ENCODE results near the gene THG1L.

Gene THG1L

DNA sequence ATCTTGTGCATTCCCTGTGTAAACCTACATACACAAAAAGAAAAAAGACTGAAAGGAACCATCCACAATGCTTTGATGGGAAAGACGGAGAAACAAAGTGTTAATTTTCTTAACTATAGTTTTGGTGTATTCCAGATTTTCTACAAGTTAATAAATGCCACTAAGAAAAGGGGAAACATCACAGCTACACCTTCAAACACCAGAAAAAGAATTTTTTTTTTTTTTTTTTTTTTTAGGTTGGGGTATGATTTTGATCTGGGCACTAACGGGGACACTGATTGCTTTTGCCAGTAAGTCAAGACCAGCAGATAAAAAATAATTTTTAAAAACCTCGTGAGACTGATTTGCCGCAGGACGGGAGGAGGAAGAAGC is 334 bp upstream of the THG1L start:
- TF ChIP-seq NFIC (IDR thresholded peaks at IDR 0.05) = no peak
- no peak for TF ChIP-seq TAF1 (IDR thresholded peaks at IDR 0.05; ENCODE audit: low read depth)
- no peak for TF ChIP-seq USF1 (IDR thresholded peaks at IDR 0.05)
- no peak for TF ChIP-seq RAD21 (IDR thresholded peaks at IDR 0.05; ENCODE audit: low read depth)
- TF ChIP-seq CREB1 (IDR thresholded peaks at IDR 0.05; ENCODE audit: low read depth) = no peak
- no peak for TF ChIP-seq FOXM1 (IDR thresholded peaks at IDR 0.05; ENCODE audit: borderline replicate concordance, low read depth)
- TF ChIP-seq CEBPB (IDR thresholded peaks at IDR 0.05) = no peak

- TF ChIP-seq ZBTB7A (IDR thresholded peaks at IDR 0.05; ENCODE audit: low read depth) = no peak
- TF ChIP-seq YY1 (IDR thresholded peaks at IDR 0.05; ENCODE audit: low read depth) = no peak
- TF ChIP-seq EGR1 (IDR thresholded peaks at IDR 0.05) = no peak
- TF ChIP-seq CREB1 (IDR thresholded peaks at IDR 0.05; ENCODE audit: low read depth) = no peak
- no peak for TF ChIP-seq TAF1 (IDR thresholded peaks at IDR 0.05; ENCODE audit: low read depth)
- no peak for TF ChIP-seq MAX (IDR thresholded peaks at IDR 0.05)
- no peak for TF ChIP-seq CEBPB (IDR thresholded peaks at IDR 0.05)
- TF ChIP-seq EP300 (IDR thresholded peaks at IDR 0.05; ENCODE audit: borderline replicate concordance) = no peak
- TF ChIP-seq TEAD4 (IDR thresholded peaks at IDR 0.05) = no peak
- no peak for TF ChIP-seq RAD21 (IDR thresholded peaks at IDR 0.05; ENCODE audit: low read depth)
- TF ChIP-seq, protein P1, sequence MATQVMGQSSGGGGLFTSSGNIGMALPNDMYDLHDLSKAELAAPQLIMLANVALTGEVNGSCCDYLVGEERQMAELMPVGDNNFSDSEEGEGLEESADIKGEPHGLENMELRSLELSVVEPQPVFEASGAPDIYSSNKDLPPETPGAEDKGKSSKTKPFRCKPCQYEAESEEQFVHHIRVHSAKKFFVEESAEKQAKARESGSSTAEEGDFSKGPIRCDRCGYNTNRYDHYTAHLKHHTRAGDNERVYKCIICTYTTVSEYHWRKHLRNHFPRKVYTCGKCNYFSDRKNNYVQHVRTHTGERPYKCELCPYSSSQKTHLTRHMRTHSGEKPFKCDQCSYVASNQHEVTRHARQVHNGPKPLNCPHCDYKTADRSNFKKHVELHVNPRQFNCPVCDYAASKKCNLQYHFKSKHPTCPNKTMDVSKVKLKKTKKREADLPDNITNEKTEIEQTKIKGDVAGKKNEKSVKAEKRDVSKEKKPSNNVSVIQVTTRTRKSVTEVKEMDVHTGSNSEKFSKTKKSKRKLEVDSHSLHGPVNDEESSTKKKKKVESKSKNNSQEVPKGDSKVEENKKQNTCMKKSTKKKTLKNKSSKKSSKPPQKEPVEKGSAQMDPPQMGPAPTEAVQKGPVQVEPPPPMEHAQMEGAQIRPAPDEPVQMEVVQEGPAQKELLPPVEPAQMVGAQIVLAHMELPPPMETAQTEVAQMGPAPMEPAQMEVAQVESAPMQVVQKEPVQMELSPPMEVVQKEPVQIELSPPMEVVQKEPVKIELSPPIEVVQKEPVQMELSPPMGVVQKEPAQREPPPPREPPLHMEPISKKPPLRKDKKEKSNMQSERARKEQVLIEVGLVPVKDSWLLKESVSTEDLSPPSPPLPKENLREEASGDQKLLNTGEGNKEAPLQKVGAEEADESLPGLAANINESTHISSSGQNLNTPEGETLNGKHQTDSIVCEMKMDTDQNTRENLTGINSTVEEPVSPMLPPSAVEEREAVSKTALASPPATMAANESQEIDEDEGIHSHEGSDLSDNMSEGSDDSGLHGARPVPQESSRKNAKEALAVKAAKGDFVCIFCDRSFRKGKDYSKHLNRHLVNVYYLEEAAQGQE (IDR thresholded peaks at IDR 0.05; ENCODE audit: low read depth) = no peak
- no peak for TF ChIP-seq NFIC (IDR thresholded peaks at IDR 0.05)
Measured at GRCh38 chr5:157732130-157732514, 902 bp downstream of the THG1L start.

DNA sequence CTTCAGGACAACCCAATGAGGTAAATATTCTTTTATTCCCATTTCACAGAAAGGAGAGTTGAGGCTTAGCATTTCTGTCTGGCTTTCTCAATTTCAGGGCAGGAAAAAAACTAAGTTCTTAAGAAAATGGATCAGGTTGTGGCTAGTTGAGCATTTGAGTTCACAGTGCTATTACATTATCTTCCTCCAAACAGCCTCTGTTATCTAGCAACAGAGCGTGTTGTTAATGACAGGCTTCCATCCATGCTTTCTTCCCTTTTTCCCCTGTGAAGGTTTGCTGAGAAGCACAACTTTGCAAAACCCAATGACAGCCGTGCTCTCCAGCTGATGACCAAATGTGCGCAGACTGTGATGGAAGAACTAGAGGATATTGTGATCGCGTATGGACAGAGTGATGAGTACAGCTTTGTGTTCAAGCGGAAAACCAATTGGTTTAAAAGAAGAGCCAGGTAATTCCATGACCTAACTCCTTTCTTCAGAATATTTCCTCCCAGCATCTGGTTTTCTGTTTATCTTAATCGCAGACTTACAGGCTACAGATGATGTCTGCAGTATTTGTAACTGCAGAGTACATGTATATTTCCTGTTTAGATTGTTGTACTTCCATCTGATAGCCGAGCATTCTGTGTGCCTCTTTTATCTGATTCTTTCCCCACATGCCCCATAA is 1.5 kb downstream of the THG1L start:
- no peak for TF ChIP-seq TCF12 (IDR thresholded peaks at IDR 0.05; ENCODE audit: low read depth)
- no peak for TF ChIP-seq RAD21 (IDR thresholded peaks at IDR 0.05; ENCODE audit: low read depth)
- no peak for TF ChIP-seq EP300 (IDR thresholded peaks at IDR 0.05; ENCODE audit: borderline replicate concordance)
- no peak for TF ChIP-seq ZBTB7A (IDR thresholded peaks at IDR 0.05; ENCODE audit: low read depth)
- no peak for TF ChIP-seq EGR1 (IDR thresholded peaks at IDR 0.05)
- no peak for TF ChIP-seq CREB1 (IDR thresholded peaks at IDR 0.05; ENCODE audit: low read depth)
- no peak for TF ChIP-seq NFIC (IDR thresholded peaks at IDR 0.05)
- no peak for TF ChIP-seq MAX (IDR thresholded peaks at IDR 0.05)
- TF ChIP-seq TAF1 (IDR thresholded peaks at IDR 0.05; ENCODE audit: low read depth) = no peak
- TF ChIP-seq USF1 (IDR thresholded peaks at IDR 0.05) = no peak
- TF ChIP-seq FOXM1 (IDR thresholded peaks at IDR 0.05; ENCODE audit: borderline replicate concordance, low read depth) = no peak

- TF ChIP-seq NFIC (IDR thresholded peaks at IDR 0.05) (no peak), USF1 (IDR thresholded peaks at IDR 0.05) (no peak), MAX (IDR thresholded peaks at IDR 0.05) (no peak), CREB1 (IDR thresholded peaks at IDR 0.05; ENCODE audit: low read depth) (no peak), EP300 (IDR thresholded peaks at IDR 0.05; ENCODE audit: borderline replicate concordance) (no peak), FOXM1 (IDR thresholded peaks at IDR 0.05; ENCODE audit: borderline replicate concordance, low read depth) (no peak), EGR1 (IDR thresholded peaks at IDR 0.05) (no peak), TCF12 (IDR thresholded peaks at IDR 0.05; ENCODE audit: low read depth) (no peak), YY1 (IDR thresholded peaks at IDR 0.05; ENCODE audit: low read depth) (no peak), TAF1 (IDR thresholded peaks at IDR 0.05; ENCODE audit: low read depth) (no peak), RAD21 (IDR thresholded peaks at IDR 0.05; ENCODE audit: low read depth) (no peak), ZBTB7A (IDR thresholded peaks at IDR 0.05; ENCODE audit: low read depth) (no peak), TEAD4 (IDR thresholded peaks at IDR 0.05) (no peak), CEBPB (IDR thresholded peaks at IDR 0.05) (no peak)
- TF ChIP-seq, protein P1 (IDR thresholded peaks at IDR 0.05; ENCODE audit: low read depth) = no peak
Measured at GRCh38 chr5:157734436-157734835, 3.2 kb downstream of the THG1L start.

GRCh38 chr5:157735991-157736390 is 4.8 kb downstream of the THG1L start:
- TF ChIP-seq RAD21 (IDR thresholded peaks at IDR 0.05; ENCODE audit: low read depth) (no peak), NFIC (IDR thresholded peaks at IDR 0.05) (no peak), FOXM1 (IDR thresholded peaks at IDR 0.05; ENCODE audit: borderline replicate concordance, low read depth) (no peak), EP300 (IDR thresholded peaks at IDR 0.05; ENCODE audit: borderline replicate concordance) (no peak), TCF12 (IDR thresholded peaks at IDR 0.05; ENCODE audit: low read depth) (no peak), CEBPB (IDR thresholded peaks at IDR 0.05) (no peak), TEAD4 (IDR thresholded peaks at IDR 0.05) (no peak), MAX (IDR thresholded peaks at IDR 0.05) (no peak), CREB1 (IDR thresholded peaks at IDR 0.05; ENCODE audit: low read depth) (no peak), EGR1 (IDR thresholded peaks at IDR 0.05) (no peak), TAF1 (IDR thresholded peaks at IDR 0.05; ENCODE audit: low read depth) (no peak), USF1 (IDR thresholded peaks at IDR 0.05) (no peak), ZBTB7A (IDR thresholded peaks at IDR 0.05; ENCODE audit: low read depth) (no peak), YY1 (IDR thresholded peaks at IDR 0.05; ENCODE audit: low read depth) (no peak)
- TF ChIP-seq, protein P1 (IDR thresholded peaks at IDR 0.05; ENCODE audit: low read depth) = no peak

All from Ishikawa (cell line).